HUES6 (cell line): ENCODE measurements around the gene BEX5.
A peak's percentile ranks its signal among the peaks of the same experiment; 100 is the strongest.
"Not testable (repeated sequence)": the region's sequence is repeated elsewhere in the genome, so short reads cannot be mapped to it uniquely, and the experiment has no call there.

Experiments used
- H3K27ac ChIP-seq: 2 replicates; pipeline ENCODE4 v1.7.0; 2013; ENCODE audit warnings: low read depth, mild to moderate bottlenecking, low read length, inconsistent platforms
- H3K27me3 ChIP-seq: 2 replicates; pipeline ENCODE4 v1.6.1; 2013; ENCODE audit warnings: low read length; ENCODE audit not compliant: control insufficient read depth, insufficient read depth
- H3K36me3 ChIP-seq: 2 replicates; pipeline ENCODE4 v1.6.1; 2013; ENCODE audit warnings: low read length; ENCODE audit not compliant: control insufficient read depth, insufficient read depth
- H3K4me1 ChIP-seq: 2 replicates; pipeline ENCODE4 v1.6.1; 2013; ENCODE audit warnings: low read length; ENCODE audit not compliant: control insufficient read depth, insufficient read depth
- H3K4me3 ChIP-seq: 2 replicates; pipeline ENCODE4 v1.5.1; 2013; ENCODE audit warnings: low read depth, low read length
- H3K9ac ChIP-seq: one replicate; pipeline ENCODE4 v1.6.1; 2013; ENCODE audit warnings: mild to moderate bottlenecking, low read length
- H3K9me3 ChIP-seq: 2 replicates; pipeline ENCODE4 v1.6.1; 2013; ENCODE audit warnings: low read depth, low read length; ENCODE audit not compliant: control insufficient read depth, insufficient read depth

Gene BEX5

GRCh38 chrX:102126080-102126818 lies 29.5 kb downstream of the BEX5 start:
- not testable (repeated sequence) for H3K4me1 ChIP-seq, H3K9me3 ChIP-seq, H3K36me3 ChIP-seq, H3K27ac ChIP-seq, H3K9ac ChIP-seq
- Histone ChIP-seq H3K4me3 (peak overlapping the region; percentile 70), H3K27me3 (peaks cover 66% of the 10 kb centered on the region)

- Histone ChIP-seq H3K4me3 (peak within 1 kb of the TSS; percentile 70), H3K27me3 (peaks cover 65% of the 10 kb centered on the region)
- not testable (repeated sequence) for H3K9ac ChIP-seq, H3K4me1 ChIP-seq, H3K36me3 ChIP-seq, H3K9me3 ChIP-seq, H3K27ac ChIP-seq
Observed at GRCh38 chrX:102125436-102125835, 30.3 kb downstream of the BEX5 start, which contains the start of gene TCEAL2. TCEAL2 (plus strand) TSS chrX:102125679; CDS start chrX:102126831, 1,152 bp downstream.

DNA sequence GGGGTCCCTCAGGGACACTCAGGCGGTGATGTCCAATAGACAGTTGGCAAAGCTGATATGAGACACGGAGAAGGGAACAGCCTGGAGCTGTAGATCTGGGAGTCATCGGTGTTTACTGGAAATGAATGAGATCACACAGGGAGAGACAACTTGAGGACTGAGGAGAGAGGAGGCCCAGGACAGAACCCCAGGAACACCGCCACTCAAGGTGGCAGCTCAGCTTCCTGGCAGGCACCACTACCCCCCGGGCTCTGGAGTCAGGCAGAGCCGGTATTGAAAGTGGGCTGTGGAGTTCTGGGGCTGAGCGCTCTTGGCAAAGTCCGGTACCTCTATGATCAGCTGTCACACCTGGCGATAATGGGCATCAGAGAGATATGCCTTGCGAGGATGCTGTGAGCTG lies 30.8 kb downstream of the BEX5 start:
- H3K36me3 ChIP-seq, H3K4me1 ChIP-seq, H3K9ac ChIP-seq, H3K27ac ChIP-seq, H3K9me3 ChIP-seq: not testable (repeated sequence)
- Histone ChIP-seq H3K27me3 (peaks cover 61% of the 10 kb centered on the region), H3K4me3 (peak overlapping the region; percentile 70)

GRCh38 chrX:102115748-102116147 lies 40.0 kb downstream of the BEX5 start:
- Histone ChIP-seq H3K27ac (no peak overlapping the region), H3K9ac (no peak overlapping the region), H3K27me3 (peaks cover 11% of the 10 kb centered on the region), H3K4me1 (no peaks in the 10 kb centered on the region), H3K9me3 (peaks cover 21% of the 10 kb centered on the region), H3K4me3 (no peak overlapping the region), H3K36me3 (no peaks in the 10 kb centered on the region)

- peaks cover 32% of the 10 kb centered on the region for H3K9me3 ChIP-seq
- H3K36me3 ChIP-seq: no peaks in the 10 kb centered on the region
- H3K9ac ChIP-seq: no peak overlapping the region
- peaks cover 4% of the 10 kb centered on the region for H3K27me3 ChIP-seq
- H3K27ac ChIP-seq: no peak overlapping the region
- H3K4me1 ChIP-seq: no peaks in the 10 kb centered on the region
- H3K4me3 ChIP-seq: no peak overlapping the region
Observed at GRCh38 chrX:102113367-102113766, 42.4 kb downstream of the BEX5 start.
